ENCODE data around the gene CDH4. TPM values are rescaled to one million over a fixed set of nuclear protein-coding genes. Genes with fewer than 3 reads are reported as not detected.

The CDH4 gene
- total and polyA plus RNA-seq, 8 donors: under 0.01 to 2.2 (median 0.11) TPM; not detected in 2

- Histone ChIP-seq H3K9me3 (no peaks in the 10 kb centered on the region), H3K27ac (no peak overlapping the region), H3K27me3 (peaks cover 0 to 65% (median 0%) of the 10 kb centered on the region in 3 donors), H3K4me3 (no peak overlapping the region), H3K36me3 (no peaks in the 10 kb centered on the region), H3K4me1 (no peaks in the 10 kb centered on the region)
- no peak for DNase-seq
- no peak for TF ChIP-seq CTCF (IDR thresholded peaks at IDR 0.05)
- TF ChIP-seq EP300 (IDR thresholded peaks at IDR 0.05): no peak
- TF ChIP-seq POLR2AphosphoS5 (IDR thresholded peaks at IDR 0.05): no peak
- TF ChIP-seq POLR2A (IDR thresholded peaks at IDR 0.05): no peak
- intact Hi-C loops (cut with DNase I; ENCODE audit: low total_unique reads): no loop called here
- 75 to 80% (median 77%) methylated on average over 12 to 15 of the region's 15 CpGs for WGBS, 5 donors
These were observed 515.0 kb downstream of the CDH4 start for GRCh38 chr20:61766921-61767610.

GRCh38 chr20:61767761-61768494 is 515.9 kb downstream of the CDH4 start:
- Histone ChIP-seq H3K36me3 (no peaks in the 10 kb centered on the region), H3K4me3 (no peak overlapping the region), H3K4me1 (no peaks in the 10 kb centered on the region), H3K27me3 (peaks cover 0 to 62% (median 0%) of the 10 kb centered on the region in 3 donors), H3K27ac (no peak overlapping the region), H3K9me3 (no peaks in the 10 kb centered on the region)
- WGBS, 5 donors: 76 to 86% (median 82%) methylated on average over 14 of the region's 14 CpGs
- no peak for TF ChIP-seq CTCF (IDR thresholded peaks at IDR 0.05)
- TF ChIP-seq POLR2A (IDR thresholded peaks at IDR 0.05): no peak
- no peak for TF ChIP-seq EP300 (IDR thresholded peaks at IDR 0.05)
- TF ChIP-seq POLR2AphosphoS5 (IDR thresholded peaks at IDR 0.05): no peak
- no peak for DNase-seq
- intact Hi-C loops (cut with DNase I; ENCODE audit: low total_unique reads): no loop called here

- no peak overlapping the region for H3K27ac ChIP-seq
- H3K9me3 ChIP-seq: no peaks in the 10 kb centered on the region
- TF ChIP-seq POLR2AphosphoS5 (IDR thresholded peaks at IDR 0.05) (no peak), POLR2A (IDR thresholded peaks at IDR 0.05) (no peak), CTCF (IDR thresholded peaks at IDR 0.05) (no peak), EP300 (IDR thresholded peaks at IDR 0.05) (no peak)
- no peaks in the 10 kb centered on the region for H3K4me1 ChIP-seq
- 71 to 76% (median 72%) methylated on average over 14 to 16 of the region's 16 CpGs for WGBS, 5 donors
- H3K36me3 ChIP-seq: no peaks in the 10 kb centered on the region
- H3K4me3 ChIP-seq: no peak overlapping the region
- peaks cover 0 to 62% (median 0%) of the 10 kb centered on the region in 3 donors for H3K27me3 ChIP-seq
- DNase-seq: no peak
- intact Hi-C loops (cut with DNase I; ENCODE audit: low total_unique reads): no loop called here
These were observed 516.7 kb downstream of the CDH4 start for GRCh38 chr20:61768571-61769285.

GRCh38 chr20:61769286-61769832 is 517.3 kb downstream of the CDH4 start:
- Histone ChIP-seq H3K4me3 (no peak overlapping the region), H3K27me3 (peaks cover 0 to 63% (median 0%) of the 10 kb centered on the region in 3 donors), H3K27ac (no peak overlapping the region), H3K4me1 (no peaks in the 10 kb centered on the region), H3K9me3 (no peaks in the 10 kb centered on the region), H3K36me3 (no peaks in the 10 kb centered on the region)
- WGBS, 5 donors: 76 to 86% (median 83%) methylated on average over 7 to 11 of the region's 11 CpGs
- no peak for DNase-seq
- no peak for TF ChIP-seq CTCF (IDR thresholded peaks at IDR 0.05)
- no peak for TF ChIP-seq EP300 (IDR thresholded peaks at IDR 0.05)
- no peak for TF ChIP-seq POLR2AphosphoS5 (IDR thresholded peaks at IDR 0.05)
- TF ChIP-seq POLR2A (IDR thresholded peaks at IDR 0.05): no peak
- intact Hi-C loops (cut with DNase I; ENCODE audit: low total_unique reads): no loop called here
